IPS-NIHi7 (cell line): ENCODE results near the gene RPL35.

Source experiments
- DNase-seq: peaks from one replicate; pipeline ENCODE4 v3.0.0; 2012; ENCODE audit warnings: mixed read lengths; ENCODE audit errors: extremely low spot score

The RPL35 gene

DNA sequence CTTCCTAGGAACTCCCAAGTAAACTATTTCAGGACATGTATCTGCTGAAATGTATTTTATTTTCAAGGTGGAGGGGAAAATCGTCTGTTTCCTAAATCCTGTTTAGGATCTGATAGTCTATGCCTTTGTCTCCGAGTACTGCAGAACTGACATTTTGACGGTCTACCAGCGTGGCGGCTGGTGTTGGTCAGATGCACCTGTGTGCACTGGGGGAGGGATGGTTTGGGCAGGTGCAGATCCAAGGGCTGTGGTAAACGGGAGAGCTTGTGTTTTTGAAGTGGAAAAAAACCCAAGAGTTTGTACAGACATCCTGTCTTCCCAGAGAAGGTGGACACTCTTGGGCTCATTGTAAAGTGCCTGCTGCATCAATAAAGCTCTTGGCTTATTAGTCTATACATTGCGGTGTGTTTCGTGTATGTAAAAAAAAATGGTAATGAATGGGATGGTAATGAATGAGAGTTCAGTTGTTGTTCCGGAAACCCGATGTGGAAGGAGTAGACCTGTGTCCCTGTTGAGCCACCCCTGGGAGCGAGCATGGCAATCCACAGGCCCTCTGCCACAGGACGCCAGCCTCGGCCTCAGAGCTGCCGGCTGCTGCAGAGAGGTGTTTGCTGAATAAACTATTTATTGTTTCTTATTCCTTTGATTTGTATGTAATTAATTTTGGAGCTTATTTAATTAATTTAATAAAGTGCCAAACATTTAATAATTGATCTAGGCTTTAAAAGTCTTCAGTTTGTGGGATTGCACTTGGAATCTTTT lies 15.4 kb upstream of the RPL35 start:
- DNase-seq = no peak

DNA sequence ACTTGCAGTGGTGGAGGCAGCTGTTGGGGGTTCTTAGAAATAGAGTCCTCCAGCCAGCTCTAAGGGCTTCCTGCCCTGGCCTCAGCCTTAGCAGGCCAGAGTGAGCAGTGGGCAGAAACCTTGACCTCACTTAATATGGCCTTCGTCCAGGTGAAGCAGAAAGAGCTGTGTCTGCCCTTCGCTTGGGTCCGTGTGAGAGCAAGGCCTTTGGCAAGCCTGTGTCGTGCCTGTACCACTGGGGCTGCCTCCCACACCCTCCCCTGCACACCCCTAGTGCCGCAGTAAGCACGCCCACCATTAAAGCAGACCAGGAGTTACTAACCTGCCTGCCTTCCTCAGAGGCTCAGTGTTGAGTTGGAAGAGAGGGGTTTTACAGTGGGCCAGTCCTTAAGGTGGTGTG lies 13.7 kb upstream of the RPL35 start:
- no peak for DNase-seq

DNA sequence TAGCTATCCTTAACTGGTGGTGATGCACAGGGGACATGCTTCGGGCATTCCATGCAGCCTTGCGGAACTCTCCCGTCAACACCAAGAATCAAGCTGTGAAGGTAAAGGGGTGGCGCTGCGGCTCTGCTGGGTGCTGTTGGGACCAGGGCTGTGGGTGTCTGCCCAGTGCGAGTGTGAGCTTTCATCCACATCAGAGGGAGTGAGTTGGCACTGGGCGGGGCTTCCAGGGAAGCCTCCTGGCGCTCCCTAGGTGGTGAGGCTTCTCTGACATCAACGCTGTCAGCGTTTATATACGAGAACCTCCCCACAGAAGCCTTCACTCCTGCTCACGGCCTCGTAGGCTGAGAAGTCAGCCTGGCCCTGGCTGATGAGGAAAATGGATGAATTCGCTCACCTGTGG lies 11.9 kb upstream of the RPL35 start:
- no peak for DNase-seq

DNA sequence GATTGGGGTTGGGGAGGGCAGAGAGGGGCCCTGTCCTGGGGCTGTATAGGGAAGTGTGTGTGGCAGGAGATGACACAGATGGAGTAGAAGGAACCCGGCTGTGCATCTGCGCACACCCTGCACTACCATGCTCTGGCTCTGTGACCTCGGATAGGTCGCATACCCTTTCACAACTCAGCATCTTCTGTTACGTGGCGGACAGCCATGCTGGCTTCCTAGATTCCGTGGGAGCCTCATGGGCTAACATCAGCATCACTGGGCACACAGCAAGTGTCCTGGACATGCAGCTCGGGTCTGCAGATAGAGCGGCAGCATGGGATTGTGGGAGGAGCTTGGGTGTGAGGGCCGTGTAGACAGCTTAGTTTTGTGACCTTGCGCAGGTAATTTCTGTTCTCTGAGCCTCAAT lies 9.4 kb upstream of the RPL35 start:
- no peak for DNase-seq

DNA sequence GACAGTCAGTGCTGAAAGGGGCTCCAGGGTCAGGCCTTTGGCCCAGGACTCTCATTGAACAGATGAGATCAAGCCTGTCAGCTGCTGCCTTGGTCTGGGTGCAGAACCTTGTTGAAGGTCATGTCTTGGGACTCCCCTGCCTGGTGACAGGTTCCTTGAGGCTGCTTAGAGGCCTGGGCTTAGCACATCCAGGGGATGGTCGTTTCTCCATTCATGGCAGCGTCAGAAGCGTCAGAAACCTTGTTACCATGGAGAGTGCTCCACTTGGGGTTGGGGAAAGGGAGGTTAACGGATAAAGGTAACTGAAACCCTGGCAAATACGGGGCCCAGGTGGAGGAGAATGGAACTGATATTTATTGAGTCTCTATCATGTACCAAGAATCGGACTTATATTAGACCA lies 9.0 kb upstream of the RPL35 start:
- no peak for DNase-seq

DNA sequence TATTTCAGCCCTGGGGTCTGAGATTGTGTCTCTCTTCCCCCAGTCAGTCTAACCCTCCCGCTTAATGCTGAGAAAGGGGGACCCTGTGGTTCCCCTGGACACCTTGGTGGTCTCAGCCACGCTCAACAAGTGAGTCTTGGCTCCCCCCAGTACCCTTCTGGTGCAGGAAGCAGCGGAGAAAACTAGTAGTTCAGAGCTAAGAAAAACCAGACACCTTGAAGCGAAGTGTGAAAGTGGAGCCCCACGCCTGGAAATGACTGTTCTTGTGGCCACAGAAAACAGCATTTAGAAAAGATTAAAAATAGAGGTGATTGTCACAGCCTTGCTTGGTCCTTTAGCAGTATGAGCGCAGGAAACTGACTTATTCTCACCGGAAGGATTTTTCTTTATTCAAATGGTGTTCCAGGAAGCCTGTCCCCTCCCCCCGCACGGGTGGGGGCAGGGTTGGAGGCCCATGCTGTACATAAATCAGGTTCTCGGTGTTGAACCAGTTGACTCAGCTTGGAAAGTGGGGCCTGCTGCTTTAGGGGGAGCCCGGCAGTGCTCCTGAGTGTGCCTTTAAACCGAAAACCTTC lies 8.3 kb upstream of the RPL35 start:
- DNase-seq = no peak

DNA sequence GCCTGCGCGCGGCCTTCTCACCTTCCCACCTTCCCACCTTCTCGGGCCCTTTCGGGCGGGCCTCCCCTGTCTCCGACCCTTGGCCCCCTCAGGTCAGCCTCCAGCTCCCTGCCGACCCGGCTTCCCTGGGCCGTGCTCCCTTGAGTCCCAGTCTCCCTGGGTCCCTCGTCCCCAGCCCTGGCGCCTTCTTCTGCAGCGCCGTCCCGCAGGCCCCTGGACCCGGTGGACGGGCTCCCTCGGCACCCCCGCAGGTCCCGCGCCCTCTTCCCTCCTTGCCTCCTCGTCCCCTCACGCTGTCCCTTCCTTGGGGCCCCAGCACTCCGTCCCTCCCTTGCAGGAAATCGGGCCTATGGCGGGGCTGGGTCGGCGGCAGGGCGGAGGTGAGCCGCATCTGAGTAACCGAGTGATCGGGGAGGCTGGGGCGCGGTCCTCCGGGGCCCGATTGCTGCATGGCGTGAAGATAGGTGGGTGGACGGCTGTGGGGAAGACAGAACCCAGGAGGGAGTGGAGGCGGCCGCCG lies 7.8 kb upstream of the RPL35 start:
- DNase-seq = no peak

DNA sequence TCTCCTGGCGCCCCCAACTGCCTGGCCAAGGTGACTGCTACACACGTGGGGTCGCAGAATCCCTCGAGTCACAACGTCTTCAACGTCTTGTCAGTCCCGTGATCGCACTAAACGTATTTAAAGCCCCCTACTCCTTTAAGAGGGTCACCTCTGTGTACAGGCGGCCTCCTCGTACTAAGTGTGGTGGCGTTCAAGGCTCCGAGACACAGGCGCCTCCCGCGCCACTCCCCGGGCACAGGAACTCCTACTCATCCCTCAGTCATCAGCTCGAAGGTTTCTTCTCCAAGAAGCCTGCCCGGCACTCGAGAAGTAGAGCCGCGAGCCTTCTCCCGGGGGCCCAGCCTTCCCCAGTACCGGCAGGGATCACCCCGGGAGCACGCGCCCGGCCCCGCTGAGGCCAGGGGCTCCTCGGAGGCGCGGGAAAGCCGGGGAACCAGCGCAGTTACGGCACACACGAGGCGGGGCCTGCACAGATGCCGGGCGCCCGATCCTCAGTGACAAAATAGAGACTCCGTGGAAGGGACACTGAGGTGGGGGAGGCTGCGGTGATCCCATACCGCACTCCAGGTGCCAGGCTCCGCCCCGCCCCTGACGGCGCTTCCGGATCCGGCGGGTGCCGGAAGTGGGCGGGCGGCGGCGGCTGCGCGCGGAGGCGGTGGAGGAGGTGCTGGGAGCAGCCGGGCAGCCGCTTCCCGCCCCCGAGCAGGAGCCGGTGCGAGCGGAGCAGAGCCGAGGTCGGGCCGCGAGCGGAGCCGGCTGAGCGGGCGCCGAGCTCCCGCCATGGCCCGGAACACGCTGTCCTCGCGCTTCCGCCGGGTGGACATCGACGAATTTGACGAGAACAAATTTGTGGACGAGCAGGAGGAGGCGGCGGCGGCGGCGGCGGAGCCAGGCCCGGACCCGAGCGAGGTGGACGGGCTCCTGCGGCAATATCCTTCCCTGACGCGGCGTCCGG lies 7.0 kb upstream of the RPL35 start:
- peak; percentile 94 for DNase-seq

DNA sequence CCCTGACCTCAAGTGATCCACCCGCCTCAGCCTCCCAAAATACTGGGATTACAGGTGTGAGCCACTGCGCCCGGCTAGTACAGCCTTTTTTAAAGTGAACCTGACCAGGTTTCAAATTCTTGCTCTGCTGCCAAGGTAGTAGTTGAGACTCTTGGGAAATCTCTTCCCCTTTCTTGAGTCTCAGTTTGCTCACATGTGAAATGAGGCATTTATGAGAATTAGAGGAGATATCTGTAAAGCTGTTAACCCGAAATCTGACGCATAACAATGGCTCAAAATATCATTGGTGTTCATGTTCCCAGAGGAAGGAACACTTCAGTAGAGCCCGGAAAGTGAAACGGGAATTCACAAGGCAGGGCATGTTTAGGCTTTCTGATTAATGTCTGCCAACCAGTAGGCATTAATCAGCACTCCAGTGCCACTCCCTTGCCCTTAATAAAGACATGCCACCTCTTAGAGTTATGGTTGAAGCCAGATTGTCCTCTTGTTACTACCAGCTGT lies 1.7 kb upstream of the RPL35 start:
- no peak for DNase-seq

DNA sequence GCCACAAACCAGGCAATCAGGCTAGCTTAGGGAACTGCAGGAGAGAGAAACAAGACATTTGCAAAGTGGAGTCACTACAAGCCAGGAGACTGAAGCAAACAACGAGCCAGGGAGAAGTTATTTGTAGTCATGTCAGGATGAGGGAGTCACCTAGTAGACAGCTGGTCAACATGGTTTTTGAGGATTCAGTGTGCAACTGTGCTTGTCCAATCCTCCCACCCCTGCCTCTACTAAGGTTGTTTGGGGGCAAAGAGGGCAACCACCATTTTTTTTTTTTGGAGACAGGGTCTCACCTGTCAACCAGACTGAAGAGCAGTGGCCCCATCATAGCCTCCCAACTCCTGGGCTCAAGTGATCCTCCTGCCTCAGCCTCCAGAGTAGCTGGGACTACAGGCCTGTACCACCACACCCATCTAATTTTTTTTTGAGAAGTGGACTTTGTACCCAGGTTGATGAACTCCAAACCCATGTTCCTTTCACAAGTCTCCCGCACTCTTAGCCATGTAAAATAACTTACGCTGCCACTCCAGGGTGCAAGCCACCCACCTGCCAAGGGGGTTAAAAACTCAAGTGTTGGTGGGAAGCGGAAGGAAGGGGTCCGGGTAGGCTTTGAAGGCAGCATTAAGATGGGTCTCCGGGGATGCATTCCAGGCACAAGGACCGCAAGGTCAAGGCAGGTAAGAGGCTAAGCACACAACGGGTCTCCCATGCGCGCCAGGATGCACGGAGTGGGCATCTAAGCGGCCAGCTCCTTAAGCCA lies 995 bp downstream of the RPL35 start:
- DNase-seq = no peak

DNA sequence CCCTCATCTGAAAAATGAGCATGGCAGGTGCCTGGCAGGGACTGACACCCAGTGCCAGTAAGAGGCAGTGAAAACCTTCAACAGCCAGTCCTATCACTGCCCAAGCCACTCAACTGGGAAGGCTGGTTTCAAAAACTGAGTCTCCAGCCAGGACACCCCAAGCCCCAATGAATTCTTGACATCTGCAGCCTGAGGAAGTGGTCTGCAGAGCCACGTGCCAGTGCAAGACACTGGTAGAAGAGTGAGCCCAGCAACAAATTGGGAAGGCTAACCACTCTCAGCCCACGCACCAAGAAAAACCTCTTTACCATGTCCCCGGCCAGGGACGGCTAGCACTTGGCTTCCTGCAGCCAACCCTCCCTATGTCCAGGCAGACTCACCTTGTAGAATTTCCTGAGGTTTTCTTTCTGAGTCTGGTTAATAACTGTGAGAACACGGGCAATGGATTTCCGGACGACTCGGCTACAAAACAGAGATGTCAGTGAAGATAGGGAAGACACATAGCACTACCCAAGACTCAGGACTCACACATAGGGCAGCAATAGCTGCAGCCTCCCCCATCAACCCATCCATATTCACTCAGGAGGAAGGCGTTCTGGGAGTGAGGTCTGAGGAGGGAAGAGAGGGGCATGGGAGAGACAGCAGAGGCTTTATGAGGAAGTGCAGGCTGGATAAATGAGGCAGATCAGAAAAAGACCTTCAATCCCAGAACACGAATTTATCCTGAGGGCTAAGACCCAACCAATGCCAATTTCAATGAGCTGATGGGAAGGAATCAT lies 1.8 kb downstream of the RPL35 start:
- no peak for DNase-seq

DNA sequence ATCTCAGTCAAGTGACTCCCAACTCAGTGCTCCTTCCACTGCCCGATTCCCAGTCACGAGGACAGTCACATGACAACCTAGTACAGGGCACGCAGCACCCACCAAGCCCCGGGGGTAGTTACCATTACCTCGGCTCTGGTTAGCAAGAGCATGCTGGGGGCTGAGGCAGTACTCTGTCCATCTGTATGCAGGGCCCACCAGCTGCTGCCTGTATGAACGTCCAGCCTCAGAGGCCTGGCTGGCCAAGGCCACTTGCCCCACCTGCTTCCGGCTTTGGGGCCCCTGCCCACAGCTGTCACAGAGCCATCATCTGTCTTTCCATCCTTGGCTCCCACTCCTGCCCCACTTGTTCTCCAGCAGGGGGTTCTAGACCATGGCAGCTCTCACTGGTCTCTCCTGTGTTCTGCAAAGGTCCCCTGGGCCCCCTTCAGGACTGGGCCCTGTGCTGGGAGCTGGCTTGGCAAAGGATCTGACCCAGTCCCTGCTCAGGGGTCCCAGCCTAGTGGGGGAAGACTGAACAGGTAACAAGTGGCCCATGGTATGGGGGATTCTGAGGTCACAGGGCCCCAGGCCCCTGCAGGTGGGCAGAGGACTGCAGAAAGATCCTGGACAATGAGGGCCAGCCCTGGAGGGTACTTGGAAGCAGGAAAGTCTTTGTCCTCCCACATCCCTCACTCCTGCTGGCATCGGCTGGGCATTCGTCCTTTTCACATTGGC lies 3.3 kb downstream of the RPL35 start:
- DNase-seq = no peak

DNA sequence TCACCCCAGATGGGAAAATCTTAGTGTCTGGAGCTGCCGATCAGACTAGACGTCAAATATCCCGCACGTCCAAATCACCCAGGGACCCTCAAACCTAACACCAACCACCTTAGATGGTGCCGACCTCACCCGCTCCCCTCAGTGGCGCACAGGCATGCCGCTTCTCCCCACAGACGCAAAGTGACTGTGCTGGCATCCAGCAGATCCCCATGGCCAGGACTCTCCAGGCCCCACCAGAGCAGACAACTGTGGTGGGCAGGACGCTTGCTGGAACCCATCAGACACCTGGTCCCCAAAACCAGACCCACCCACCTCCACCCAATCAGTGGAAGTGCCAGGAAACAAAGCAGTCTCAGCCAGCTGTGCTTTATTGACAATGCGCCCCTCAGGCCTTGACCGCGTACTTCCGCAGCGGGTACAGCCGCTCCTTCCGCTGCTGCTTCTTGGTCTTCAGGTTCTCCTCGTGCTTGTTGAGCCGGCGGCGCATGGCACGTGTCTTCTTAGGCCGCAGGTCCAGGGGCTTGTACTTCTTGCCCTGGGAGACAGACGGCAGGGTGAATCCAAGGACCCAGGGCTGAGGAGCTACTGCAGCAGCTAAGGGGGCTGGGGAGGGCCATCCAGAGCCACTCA lies 4.1 kb downstream of the RPL35 start:
- no peak for DNase-seq

DNA sequence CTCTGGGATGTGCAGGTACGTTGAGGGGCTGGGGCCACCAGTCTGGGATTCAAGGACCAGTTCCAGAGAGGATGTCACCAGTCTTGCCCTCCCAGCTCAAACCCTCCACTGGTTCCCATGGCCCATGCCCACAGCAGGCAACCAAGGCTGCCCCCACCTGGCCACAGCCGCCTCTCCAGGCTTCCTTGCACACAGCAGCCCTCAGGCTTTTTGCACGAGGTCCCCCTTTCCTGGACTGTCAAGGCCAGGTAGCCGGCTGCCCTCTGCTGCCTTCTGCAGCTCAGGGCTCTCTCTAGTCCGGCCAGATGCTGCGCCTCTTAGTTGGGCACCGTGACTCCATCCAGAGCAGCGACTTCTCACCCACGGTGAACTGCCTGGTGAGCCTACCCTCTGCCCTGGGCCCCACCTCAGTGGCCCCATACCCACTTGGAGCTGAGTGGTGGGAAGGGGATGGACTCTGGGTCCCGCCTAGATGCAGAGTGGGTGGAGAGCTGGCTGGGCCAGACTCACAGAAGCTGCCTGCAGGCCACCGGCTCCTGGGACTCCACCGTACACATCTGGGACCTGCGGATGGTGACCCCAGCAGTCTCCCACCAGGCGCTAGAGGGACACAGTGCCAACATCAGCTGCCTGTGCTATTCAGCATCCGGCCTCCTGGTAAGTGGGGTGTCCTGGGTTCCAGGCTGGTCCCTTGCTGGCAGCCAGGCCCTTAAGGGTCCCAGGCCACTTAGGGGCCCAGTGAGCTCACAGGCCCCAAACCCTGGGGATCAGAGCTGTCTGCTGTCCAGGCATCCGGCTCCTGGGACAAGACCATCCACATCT lies 5.6 kb downstream of the RPL35 start:
- peak; percentile 82 for DNase-seq

DNA sequence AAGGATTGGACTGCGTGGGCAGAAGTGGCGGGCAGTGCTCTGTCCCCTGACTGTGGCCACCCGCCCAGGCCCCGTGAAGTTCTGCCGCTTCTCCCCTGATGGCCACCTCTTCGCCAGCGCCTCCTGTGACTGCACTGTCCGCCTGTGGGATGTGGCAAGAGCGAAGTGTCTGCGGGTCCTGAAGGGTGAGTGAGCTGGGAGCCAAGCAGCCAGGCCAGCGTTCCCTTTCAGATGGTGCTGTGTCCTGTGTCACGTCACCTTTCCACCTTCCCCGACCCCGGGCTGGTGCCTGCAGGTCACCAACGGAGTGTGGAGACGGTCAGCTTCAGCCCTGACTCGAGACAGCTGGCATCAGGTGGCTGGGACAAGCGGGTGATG lies 6.2 kb downstream of the RPL35 start:
- DNase-seq = no peak

DNA sequence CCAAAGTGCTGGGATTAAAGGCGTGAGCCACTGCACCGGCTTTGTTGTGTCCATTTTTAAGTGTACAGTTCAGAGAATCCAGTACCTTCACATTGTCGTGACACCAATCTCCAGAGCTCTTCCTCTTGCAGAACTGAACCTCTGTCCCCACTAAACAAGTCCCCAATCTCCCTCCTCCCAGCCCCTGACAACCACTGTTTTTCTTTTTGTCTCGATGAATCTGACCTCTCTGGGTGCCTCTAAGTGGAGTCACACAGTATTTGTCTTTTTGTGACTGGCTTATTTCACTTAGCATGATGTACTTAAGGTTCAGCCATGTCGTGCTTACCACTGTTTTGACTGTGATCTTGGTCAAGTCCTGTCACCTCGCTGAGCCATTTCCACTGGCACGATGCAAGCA lies 6.9 kb downstream of the RPL35 start:
- DNase-seq = no peak

DNA sequence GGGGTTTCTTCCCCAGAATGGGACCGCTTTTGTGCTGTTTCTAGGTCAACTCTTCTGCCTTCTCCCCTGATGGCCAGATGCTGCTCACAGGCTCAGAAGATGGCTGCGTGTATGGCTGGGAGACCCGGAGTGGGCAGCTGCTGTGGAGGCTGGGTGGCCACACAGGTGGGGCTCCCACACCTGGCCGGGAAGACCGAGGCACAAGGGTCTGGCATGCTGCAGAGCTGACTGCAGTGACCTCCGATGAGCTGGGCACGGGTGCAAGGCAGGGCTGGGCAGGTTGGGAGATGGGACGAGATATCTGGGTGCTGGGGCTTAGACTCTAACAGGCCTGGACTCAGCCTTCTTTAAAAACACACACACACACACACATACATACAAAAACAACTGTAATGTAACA lies 7.6 kb downstream of the RPL35 start:
- DNase-seq = no peak

DNA sequence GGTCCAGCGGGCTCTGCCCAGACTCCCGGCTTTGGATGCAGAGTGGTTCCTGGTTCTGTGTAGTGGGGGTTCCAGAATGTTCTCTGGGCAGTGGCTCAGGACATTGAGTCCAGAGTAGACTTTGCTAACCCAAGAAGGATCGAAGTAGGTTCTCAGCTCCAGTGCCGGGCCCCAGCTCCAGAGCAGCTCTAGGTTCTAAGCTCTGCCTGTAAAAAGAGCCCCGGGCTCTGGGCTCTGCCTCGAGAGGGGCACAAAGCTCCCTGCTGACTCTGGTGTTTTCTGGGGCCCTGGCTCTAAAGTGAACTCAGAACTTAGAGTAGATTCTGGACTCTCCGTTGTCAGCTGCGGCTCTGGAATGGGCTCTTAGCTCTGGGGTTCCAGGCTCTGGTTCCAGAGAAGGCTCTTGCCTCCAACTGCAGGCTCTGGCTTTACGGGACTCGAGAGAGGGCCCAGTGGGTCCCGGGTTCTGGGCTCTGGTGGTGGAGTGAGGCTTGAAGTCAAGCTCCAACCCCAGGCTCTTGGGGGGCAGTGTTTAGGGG lies 8.1 kb downstream of the RPL35 start:
- DNase-seq = no peak
